Measurements from ENCODE around the gene FAM222B.

The FAM222B gene

DNA sequence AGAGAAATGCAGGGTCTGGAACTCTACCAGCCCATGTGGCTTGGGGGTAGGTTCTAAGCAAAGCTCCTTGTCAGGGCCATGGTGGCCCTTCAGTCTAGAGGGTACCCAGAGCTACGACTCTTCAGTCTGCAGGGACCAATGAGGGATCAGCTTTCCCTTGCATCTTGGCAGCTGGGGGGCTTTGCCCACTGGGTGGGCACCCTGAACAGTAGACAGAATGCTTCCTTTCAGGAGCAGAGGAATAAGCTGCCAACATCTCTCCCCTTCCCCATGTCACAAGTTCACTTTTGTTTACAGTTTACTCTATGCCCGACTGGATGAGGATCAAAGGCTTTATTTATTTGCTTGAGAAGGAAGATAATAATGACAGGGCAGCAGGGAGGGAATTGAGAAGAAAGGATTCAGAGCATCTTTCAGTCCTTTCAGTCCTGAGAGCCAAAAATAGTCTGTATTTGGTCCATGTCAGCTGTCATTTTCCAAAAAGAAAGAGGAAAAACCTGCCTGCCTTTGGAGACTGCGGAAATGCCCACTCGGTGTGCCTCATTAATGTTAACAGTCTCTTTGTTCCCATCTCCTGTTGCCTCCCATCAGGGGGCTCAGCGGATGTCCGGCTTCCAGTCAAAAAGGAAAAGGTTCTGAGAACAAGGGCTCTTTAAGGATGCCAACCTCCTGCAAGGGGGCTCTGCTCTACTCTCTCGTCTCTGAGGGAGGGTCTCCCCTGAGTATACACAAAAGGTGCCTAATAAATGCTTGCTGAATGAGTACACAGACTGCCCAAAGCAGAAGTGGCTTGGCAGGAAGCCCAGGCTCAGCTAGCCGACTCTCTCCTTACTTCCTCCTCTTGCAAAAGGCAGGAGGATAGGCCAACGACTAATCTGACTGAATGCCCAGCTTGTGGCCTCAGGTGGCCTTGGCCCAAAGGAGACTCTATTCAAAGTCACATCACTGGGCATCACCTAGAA lies 81.7 kb downstream of the FAM222B start (continued):
- no peak for TF ChIP-seq MZF1 (tag by site-specific recombination; IDR thresholded peaks at IDR 0.05; ENCODE audit: borderline replicate concordance)
- TF ChIP-seq ZBTB17 (tag by site-specific recombination; IDR thresholded peaks at IDR 0.05) = peak; percentile 92
- no peak for TF ChIP-seq ZNF776 (tag by site-specific recombination; IDR thresholded peaks at IDR 0.05; ENCODE audit: borderline replicate concordance)
- no peak for TF ChIP-seq ZNF121 (tag by site-specific recombination; IDR thresholded peaks at IDR 0.05)
- no peak for TF ChIP-seq ZNF335 (tag by site-specific recombination; conservative IDR thresholded peaks at IDR 0.05)
- TF ChIP-seq KLF1 (tag by site-specific recombination; IDR thresholded peaks at IDR 0.05) = no peak
- no peak for TF ChIP-seq ZNF561 (tag by site-specific recombination; IDR thresholded peaks at IDR 0.05; ENCODE audit: borderline replicate concordance)
- TF ChIP-seq ZIC2 (tag by site-specific recombination; IDR thresholded peaks at IDR 0.05) = peak; percentile 68
- no peak for TF ChIP-seq ZNF16 (tag by site-specific recombination; IDR thresholded peaks at IDR 0.05; ENCODE audit: low read depth)
- TF ChIP-seq, protein P1, sequence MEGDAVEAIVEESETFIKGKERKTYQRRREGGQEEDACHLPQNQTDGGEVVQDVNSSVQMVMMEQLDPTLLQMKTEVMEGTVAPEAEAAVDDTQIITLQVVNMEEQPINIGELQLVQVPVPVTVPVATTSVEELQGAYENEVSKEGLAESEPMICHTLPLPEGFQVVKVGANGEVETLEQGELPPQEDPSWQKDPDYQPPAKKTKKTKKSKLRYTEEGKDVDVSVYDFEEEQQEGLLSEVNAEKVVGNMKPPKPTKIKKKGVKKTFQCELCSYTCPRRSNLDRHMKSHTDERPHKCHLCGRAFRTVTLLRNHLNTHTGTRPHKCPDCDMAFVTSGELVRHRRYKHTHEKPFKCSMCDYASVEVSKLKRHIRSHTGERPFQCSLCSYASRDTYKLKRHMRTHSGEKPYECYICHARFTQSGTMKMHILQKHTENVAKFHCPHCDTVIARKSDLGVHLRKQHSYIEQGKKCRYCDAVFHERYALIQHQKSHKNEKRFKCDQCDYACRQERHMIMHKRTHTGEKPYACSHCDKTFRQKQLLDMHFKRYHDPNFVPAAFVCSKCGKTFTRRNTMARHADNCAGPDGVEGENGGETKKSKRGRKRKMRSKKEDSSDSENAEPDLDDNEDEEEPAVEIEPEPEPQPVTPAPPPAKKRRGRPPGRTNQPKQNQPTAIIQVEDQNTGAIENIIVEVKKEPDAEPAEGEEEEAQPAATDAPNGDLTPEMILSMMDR (tag by site-specific recombination; IDR thresholded peaks at IDR 0.05) = no peak
- TF ChIP-seq, protein P2, sequence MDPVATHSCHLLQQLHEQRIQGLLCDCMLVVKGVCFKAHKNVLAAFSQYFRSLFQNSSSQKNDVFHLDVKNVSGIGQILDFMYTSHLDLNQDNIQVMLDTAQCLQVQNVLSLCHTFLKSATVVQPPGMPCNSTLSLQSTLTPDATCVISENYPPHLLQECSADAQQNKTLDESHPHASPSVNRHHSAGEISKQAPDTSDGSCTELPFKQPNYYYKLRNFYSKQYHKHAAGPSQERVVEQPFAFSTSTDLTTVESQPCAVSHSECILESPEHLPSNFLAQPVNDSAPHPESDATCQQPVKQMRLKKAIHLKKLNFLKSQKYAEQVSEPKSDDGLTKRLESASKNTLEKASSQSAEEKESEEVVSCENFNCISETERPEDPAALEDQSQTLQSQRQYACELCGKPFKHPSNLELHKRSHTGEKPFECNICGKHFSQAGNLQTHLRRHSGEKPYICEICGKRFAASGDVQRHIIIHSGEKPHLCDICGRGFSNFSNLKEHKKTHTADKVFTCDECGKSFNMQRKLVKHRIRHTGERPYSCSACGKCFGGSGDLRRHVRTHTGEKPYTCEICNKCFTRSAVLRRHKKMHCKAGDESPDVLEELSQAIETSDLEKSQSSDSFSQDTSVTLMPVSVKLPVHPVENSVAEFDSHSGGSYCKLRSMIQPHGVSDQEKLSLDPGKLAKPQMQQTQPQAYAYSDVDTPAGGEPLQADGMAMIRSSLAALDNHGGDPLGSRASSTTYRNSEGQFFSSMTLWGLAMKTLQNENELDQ (tag by site-specific recombination; IDR thresholded peaks at IDR 0.05; ENCODE audit: low read depth) = no peak

DNA sequence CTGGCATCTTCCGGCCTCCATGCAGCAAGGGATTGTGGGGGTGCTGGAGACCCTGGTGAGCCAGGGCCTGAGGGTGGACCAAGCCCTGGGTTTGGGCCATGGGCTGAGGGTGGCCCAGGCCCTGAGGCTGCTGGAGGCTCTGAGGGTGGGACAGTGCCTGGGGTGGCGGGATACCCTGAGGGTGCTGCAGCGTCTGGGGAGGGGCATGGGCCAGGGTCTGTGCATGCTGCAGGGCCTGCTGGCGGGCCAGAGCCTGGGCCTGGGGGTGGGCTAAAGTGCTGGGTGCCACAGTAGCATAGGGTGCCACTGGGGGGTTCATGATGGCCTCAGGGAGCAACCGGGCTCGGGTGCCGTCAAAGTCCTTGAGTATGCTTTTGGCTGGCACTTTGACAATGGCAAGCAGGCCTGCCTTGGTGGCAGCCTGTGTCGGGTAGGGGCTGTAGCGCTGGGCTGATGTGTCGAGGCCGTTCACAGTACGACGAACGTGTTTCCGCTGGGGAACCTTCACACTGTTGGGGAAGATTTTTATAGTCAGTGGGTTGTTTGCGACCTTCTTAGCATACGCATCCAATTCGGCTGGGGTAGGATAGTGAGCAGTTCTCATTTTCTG lies 83.2 kb downstream of the FAM222B start:
- H3K36me3 ChIP-seq (ENCODE audit: control insufficient read depth in 2 of 2, insufficient read depth in 1 of 2, low read length in 2 of 2) = peaks cover 9 to 58% of the 10 kb centered on the region in 2 experiments
- CTCF ChIA-PET = interaction anchor here (1.0 to 7.6 kb wide), 2 partner anchors 10 to 144 kb away, joined by 3 to 175 read pairs; no protein-coding TSS in a partner anchor
- no peak overlapping the region for H3K4me3 ChIP-seq (ENCODE audit: low read depth, low read length)
- H3K4me1 ChIP-seq (ENCODE audit: control insufficient read depth, insufficient read depth, low read length) = peaks cover 3% of the 10 kb centered on the region; the same call in 1 of the 2 replicates
- no peak overlapping the region for H3K27ac ChIP-seq (ENCODE audit: extremely low read depth, low read depth, low read length)
- POLR2A ChIA-PET = no interaction called here
- H3K9me3 ChIP-seq (ENCODE audit: control insufficient read depth, insufficient read depth, low read depth, low read length) = no peaks in the 10 kb centered on the region
- TF ChIP-seq SCRT2 (tag by site-specific recombination; IDR thresholded peaks at IDR 0.05) (no peak), OVOL3 (tag by site-specific recombination; IDR thresholded peaks at IDR 0.05) (no peak), GFI1B (tag by site-specific recombination; IDR thresholded peaks at IDR 0.05) (no peak), ZNF830 (tag by site-specific recombination; IDR thresholded peaks at IDR 0.05; ENCODE audit: low read depth) (no peak), ZNF658 (tag by site-specific recombination; IDR thresholded peaks at IDR 0.05) (no peak)
- TF ChIP-seq, protein P3, sequence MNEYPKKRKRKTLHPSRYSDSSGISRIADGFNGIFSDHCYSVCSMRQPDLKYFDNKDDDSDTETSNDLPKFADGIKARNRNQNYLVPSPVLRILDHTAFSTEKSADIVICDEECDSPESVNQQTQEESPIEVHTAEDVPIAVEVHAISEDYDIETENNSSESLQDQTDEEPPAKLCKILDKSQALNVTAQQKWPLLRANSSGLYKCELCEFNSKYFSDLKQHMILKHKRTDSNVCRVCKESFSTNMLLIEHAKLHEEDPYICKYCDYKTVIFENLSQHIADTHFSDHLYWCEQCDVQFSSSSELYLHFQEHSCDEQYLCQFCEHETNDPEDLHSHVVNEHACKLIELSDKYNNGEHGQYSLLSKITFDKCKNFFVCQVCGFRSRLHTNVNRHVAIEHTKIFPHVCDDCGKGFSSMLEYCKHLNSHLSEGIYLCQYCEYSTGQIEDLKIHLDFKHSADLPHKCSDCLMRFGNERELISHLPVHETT (tag by site-specific recombination; IDR thresholded peaks at IDR 0.05) = no peak
- TF ChIP-seq, protein P4, sequence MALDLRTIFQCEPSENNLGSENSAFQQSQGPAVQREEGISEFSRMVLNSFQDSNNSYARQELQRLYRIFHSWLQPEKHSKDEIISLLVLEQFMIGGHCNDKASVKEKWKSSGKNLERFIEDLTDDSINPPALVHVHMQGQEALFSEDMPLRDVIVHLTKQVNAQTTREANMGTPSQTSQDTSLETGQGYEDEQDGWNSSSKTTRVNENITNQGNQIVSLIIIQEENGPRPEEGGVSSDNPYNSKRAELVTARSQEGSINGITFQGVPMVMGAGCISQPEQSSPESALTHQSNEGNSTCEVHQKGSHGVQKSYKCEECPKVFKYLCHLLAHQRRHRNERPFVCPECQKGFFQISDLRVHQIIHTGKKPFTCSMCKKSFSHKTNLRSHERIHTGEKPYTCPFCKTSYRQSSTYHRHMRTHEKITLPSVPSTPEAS (tag by site-specific recombination; IDR thresholded peaks at IDR 0.05) = no peak
- TF ChIP-seq, protein P5, sequence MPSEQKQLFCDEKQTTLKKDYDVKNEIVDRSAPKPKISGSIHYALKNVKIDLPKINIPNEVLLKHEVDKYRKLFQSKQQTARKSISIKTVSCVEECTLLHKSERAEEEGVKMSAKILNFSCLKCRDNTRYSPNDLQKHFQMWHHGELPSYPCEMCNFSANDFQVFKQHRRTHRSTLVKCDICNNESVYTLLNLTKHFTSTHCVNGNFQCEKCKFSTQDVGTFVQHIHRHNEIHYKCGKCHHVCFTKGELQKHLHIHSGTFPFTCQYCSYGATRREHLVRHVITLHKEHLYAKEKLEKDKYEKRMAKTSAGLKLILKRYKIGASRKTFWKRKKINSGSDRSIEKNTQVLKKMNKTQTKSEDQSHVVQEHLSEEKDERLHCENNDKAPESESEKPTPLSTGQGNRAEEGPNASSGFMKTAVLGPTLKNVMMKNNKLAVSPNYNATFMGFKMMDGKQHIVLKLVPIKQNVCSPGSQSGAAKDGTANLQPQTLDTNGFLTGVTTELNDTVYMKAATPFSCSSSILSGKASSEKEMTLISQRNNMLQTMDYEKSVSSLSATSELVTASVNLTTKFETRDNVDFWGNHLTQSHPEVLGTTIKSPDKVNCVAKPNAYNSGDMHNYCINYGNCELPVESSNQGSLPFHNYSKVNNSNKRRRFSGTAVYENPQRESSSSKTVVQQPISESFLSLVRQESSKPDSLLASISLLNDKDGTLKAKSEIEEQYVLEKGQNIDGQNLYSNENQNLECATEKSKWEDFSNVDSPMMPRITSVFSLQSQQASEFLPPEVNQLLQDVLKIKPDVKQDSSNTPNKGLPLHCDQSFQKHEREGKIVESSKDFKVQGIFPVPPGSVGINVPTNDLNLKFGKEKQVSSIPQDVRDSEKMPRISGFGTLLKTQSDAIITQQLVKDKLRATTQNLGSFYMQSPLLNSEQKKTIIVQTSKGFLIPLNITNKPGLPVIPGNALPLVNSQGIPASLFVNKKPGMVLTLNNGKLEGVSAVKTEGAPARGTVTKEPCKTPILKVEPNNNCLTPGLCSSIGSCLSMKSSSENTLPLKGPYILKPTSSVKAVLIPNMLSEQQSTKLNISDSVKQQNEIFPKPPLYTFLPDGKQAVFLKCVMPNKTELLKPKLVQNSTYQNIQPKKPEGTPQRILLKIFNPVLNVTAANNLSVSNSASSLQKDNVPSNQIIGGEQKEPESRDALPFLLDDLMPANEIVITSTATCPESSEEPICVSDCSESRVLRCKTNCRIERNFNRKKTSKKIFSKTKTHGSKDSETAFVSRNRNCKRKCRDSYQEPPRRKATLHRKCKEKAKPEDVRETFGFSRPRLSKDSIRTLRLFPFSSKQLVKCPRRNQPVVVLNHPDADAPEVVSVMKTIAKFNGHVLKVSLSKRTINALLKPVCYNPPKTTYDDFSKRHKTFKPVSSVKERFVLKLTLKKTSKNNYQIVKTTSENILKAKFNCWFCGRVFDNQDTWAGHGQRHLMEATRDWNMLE (tag by site-specific recombination; conservative IDR thresholded peaks at IDR 0.05; ENCODE audit: low read depth) = no peak
- TF ChIP-seq, protein P6, sequence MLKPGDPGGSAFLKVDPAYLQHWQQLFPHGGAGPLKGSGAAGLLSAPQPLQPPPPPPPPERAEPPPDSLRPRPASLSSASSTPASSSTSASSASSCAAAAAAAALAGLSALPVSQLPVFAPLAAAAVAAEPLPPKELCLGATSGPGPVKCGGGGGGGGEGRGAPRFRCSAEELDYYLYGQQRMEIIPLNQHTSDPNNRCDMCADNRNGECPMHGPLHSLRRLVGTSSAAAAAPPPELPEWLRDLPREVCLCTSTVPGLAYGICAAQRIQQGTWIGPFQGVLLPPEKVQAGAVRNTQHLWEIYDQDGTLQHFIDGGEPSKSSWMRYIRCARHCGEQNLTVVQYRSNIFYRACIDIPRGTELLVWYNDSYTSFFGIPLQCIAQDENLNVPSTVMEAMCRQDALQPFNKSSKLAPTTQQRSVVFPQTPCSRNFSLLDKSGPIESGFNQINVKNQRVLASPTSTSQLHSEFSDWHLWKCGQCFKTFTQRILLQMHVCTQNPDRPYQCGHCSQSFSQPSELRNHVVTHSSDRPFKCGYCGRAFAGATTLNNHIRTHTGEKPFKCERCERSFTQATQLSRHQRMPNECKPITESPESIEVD (tag by site-specific recombination; IDR thresholded peaks at IDR 0.05) = no peak

Data from HEK293 (cell line).